Melanocyte of skin (primary cell): Measurements from ENCODE around the gene EEF1AKMT4. TPM values are rescaled to one million over a fixed set of nuclear protein-coding genes. Genes with fewer than 3 reads are reported as not detected.

Source experiments
- small RNA-seq, 2 donors: library from RNA; depleted of rRNA; stranded (forward); fragments of <200 nt; gene quantifications; one replicate each; pipeline ENCODE3, GENCODE V24; 2012
- total RNA-seq, 2 donors: library from RNA; depleted of rRNA; stranded (reverse); fragments of >200 nt; gene quantifications; 2 replicates each; pipeline ENCODE4 v1.2.3, GENCODE V29; 2012

The EEF1AKMT4 gene
- total RNA-seq, result 1 to 10 TPM; 3.8 to 9.0 TPM

GRCh38 chr3:184249412-184250166, at the start of gene EEF1AKMT4:
Gene EEF1AKMT4 (plus strand): TSS chr3:184249672. CDS start chr3:184249695, 23 bp downstream.

GRCh38 chr3:184229394-184230080, 19.9 kb upstream of the EEF1AKMT4 start, which contains the start of gene VWA5B2:
Gene VWA5B2 (plus strand): TSS chr3:184229585. CDS start chr3:184230529, 944 bp downstream.

DNA sequence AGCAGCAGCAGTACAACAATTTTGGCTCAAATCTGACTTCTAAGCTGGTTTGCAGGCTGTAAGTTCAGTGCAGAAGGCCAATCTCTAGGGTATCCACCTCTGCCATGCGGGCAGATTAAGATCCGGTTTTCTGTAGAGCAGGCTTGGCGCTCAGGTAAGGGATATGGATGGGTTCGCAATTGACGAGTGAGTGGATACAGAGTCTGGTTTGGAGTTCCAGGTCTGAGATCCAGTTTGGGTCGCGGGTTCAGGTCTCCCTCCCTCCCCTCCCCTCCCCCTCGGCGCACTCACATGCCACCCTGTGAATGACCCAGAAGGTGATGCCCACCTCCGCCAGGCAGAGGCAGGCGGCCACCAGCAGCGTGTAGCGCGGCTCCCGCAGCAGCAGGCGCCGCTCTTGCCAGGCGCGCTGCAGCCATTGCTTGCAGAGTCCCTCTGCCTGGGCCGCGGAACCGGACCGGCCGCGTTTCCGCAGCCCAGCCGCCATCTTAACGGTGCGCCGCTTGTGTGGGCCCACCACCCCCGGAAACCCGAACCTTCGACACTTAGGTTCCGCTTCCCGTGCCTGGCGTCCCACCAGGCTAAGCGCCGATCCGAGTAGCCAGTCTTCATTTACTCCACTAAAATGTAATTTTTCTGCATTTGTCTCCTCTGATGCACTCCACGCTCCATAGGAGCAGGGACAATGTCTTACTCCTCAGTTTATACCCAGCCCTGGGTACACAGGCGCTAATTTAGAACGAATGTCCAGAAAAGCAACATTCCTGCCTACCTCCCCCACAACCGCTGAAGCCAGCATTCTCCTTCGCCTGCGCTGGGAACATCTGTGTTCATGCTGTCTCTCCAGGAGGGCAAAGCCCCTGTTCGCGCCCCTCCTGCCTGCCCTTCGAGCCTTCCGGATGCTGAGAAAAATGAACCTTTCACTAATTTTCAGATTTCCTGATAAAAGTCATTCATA, 739 bp upstream of the EEF1AKMT4 start, which contains the start of gene ALG3:
Gene ALG3 (minus strand): TSS at position 509 of the 958 bp plus-strand sequence. CDS start 22 bp downstream, at position 487.

DNA sequence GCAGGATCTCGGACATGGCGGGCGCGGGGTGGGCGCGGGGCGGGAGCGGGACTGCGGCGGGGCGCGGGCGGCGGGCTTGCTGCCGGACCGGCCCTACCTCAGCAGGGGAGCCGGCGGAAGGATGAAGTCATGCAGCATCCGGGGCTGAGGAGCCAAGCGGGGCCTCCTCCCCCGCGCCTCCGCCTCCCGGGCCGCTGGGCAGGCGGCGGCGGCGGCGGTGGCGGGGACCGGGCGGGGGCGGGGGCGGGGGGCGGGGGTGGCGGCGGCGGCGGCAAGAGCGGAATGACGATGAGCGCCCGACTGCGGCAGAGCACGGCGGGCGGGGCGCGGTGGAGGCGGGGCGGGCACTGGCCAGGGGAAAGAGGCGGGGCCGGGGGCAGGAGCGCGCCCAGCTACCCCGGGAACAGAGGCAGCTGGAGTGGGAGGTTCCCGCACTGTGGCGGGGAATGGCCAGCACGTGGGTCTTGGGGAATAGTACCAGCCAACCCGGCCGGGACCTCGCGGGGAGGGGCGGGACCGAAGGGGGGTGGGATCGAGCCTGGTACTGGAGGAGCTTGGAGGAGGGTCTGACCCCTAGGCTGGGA, 11.9 kb downstream of the EEF1AKMT4 start, which contains the start of gene CAMK2N2:
Gene CAMK2N2 (minus strand): TSS at position 284 of the 584 bp plus-strand sequence. CDS start 268 bp downstream, at position 16.

DNA sequence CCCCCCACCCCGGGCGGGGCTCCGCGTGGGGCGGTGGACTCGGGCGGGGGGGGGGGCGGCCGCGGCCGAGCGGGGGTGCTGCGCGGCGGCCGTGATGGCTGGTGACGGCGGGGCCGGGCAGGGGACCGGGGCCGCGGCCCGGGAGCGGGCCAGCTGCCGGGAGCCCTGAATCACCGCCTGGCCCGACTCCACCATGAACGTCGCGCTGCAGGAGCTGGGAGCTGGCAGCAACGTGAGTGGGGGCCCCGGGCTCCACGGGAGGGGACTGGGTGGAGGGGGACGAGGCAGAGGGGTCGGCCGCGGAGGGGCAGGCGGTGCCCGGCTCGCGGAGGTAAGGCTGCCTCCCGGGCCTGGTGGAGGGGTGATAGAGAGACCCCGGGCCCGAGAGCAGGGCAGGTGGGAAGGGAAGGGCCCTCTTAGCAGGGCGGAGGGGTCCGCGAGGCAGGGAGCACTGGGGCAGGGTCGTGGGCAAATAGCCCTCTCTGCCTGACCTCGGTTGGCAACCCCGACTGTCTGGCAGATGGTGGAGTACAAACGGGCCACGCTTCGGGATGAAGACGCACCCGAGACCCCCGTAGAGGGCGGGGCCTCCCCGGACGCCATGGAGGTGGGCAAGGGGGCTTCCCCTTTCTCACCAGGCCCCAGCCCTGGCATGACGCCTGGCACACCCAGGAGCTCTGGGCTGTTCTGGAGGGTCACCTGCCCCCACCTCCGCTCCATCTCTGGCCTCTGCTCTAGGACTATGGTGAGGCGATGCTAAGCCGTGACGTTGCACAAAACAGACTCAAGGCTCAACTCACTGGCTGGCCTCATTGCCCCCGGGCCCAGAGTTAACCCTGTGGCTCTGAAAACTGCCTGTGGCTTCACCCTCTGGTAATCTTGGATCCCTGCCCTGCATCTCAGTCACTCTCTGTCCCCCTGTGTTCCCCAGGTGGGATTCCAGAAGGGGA, 26.8 kb downstream of the EEF1AKMT4 start, which contains the start of gene ECE2:
Gene ECE2 (plus strand): TSS at position 62 of the 950 bp plus-strand sequence. CDS start 132 bp downstream, at position 194.

DNA sequence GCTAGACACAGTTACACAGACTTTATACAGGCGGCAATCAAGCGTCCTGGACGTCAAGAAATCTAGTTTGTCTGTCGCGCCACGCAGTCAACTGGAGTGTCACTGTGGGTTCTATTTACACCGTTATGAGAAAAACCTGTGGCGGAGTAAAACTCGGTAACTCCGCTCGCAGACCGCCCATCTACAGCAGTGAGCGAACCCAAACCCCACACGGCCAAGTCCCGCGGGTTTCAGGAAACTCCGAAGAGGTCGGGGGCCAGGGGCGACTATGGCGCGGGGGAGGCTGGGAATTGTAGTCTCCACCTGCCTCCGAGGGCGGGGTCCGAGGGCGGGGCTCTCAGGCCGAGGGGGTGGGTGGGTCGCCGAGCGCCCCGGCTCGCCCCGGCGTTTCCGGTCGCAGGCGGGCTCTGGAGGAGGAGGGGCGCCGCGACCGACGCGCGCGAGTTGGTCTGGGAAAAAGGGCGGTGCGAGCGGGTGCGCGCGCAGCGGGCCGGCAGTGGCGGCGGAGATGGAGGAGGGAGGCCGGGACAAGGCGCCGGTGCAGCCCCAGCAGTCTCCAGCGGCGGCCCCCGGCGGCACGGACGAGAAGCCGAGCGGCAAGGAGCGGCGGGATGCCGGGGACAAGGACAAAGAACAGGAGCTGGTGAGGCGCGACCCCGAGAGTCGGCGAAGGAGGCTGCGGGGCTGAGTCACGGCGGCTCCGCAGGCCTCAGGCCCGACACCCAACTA, 49.5 kb downstream of the EEF1AKMT4 start, which contains the start of gene PSMD2:
Gene PSMD2 (plus strand): TSS at position 483 of the 729 bp plus-strand sequence. CDS start 26 bp downstream, at position 509.

Small RNA genes lying within 50 kb of the gene (small RNA-seq; reads per million reads assigned to genes)
- 0 reads per million in 2 donors for gene MIR1224

Other genes starting within 250 kb of the EEF1AKMT4 start
- gene ABCC5, start 231.8 kb upstream of the EEF1AKMT4 start, total RNA-seq, result 10 to 100 TPM; 20.0 to 21.6 TPM
- gene HTR3D, start 217.9 kb upstream of the EEF1AKMT4 start, total RNA-seq, result not detected
- not detected for gene HTR3C, start 196.6 kb upstream of the EEF1AKMT4 start, total RNA-seq
- gene HTR3E, start 152.6 kb upstream of the EEF1AKMT4 start, total RNA-seq, result not detected
- gene EIF2B5, start 114.3 kb upstream of the EEF1AKMT4 start, total RNA-seq, result 10 to 100 TPM; 35.4 to 45.6 TPM
- 10 to 100 TPM; 41.0 to 54.7 TPM for gene DVL3, start 94.3 kb upstream of the EEF1AKMT4 start, total RNA-seq
- gene AP2M1, start 74.8 kb upstream of the EEF1AKMT4 start, total RNA-seq, result 100 to 1,000 TPM; 214 to 239 TPM
- 10 to 100 TPM; 39.9 to 52.9 TPM for gene ABCF3, start 63.5 kb upstream of the EEF1AKMT4 start, total RNA-seq
- gene VWA5B2, start 20.1 kb upstream of the EEF1AKMT4 start, total RNA-seq, result not detected
- 10 to 100 TPM; 68.8 to 88.9 TPM for gene ALG3, start 710 bp upstream of the EEF1AKMT4 start, total RNA-seq
- under 1 TPM; 0.33 to 0.69 TPM for gene CAMK2N2, start 11.9 kb downstream of the EEF1AKMT4 start, total RNA-seq
- gene ECE2, start 26.4 kb downstream of the EEF1AKMT4 start, total RNA-seq, result not detected
- gene PSMD2, start 49.6 kb downstream of the EEF1AKMT4 start, total RNA-seq, result 100 to 1,000 TPM; 324 to 411 TPM
- gene EIF4G1, start 64.9 kb downstream of the EEF1AKMT4 start, total RNA-seq, result 100 to 1,000 TPM; 191 to 328 TPM
- gene FAM131A, start 87.9 kb downstream of the EEF1AKMT4 start, total RNA-seq, result 10 to 100 TPM; 15.7 to 22.7 TPM
- gene CLCN2, start 111.9 kb downstream of the EEF1AKMT4 start, total RNA-seq, result 1 to 10 TPM; 4.1 to 6.7 TPM
- gene POLR2H, start 112.0 kb downstream of the EEF1AKMT4 start, total RNA-seq, result 100 to 1,000 TPM in 1 of 2 donors, 10 to 100 TPM in 1; 40.3 to 102 TPM
- not detected for gene THPO, start 128.5 kb downstream of the EEF1AKMT4 start, total RNA-seq
- gene CHRD, start 130.4 kb downstream of the EEF1AKMT4 start, total RNA-seq, result under 1 TPM in 1 of 2 donors, not detected in 1; 0.34 TPM